Lower lobe of right lung (tissue), 2 donors: Measurements from ENCODE around the gene MYOF. TPM values are rescaled to one million over a fixed set of nuclear protein-coding genes. Genes with fewer than 3 reads are reported as not detected.

Experiments used
- ATAC-seq, 2 donors: fragments of 200-7000 bp; cut with Tn5 transposase; one replicate each; pipeline ENCODE4 v1.9.1; 2020 to 2022; ENCODE audit warnings: mild to moderate bottlenecking in 2 of 2, moderate library complexity in 2 of 2
- DNase-seq: peaks from one replicate; pipeline ENCODE4 v3.0.0-alpha.2; 2020
- H3K27ac ChIP-seq: fragments of 200-600 bp; one replicate; pipeline ENCODE4 v1.8.0; 2022
- H3K27me3 ChIP-seq: fragments of 200-600 bp; one replicate; pipeline ENCODE4 v1.8.0; 2022; ENCODE audit warnings: low read depth
- H3K36me3 ChIP-seq: fragments of 200-600 bp; one replicate; pipeline ENCODE4 v1.8.0; 2022; ENCODE audit warnings: mild to moderate bottlenecking
- H3K4me1 ChIP-seq: fragments of 200-600 bp; one replicate; pipeline ENCODE4 v1.8.0; 2022
- H3K4me3 ChIP-seq: fragments of 200-600 bp; one replicate; pipeline ENCODE4 v1.8.0; 2022; ENCODE audit warnings: mild to moderate bottlenecking
- H3K9me3 ChIP-seq: fragments of 200-600 bp; one replicate; pipeline ENCODE4 v1.8.0; 2022
- CTCF ChIP-seq: fragments of 200-600 bp; IDR thresholded peaks from one replicate; pipeline ENCODE4 v1.8.0; 2022; ENCODE audit warnings: antibody characterized with exemption, mild to moderate bottlenecking
- intact Hi-C: fragments of 100-400 bp; cut with DNase I; formaldehyde crosslinking; loops from one replicate; pipeline ENCODE4 v1.11.0; 2022
- total RNA-seq: library from RNA; stranded (reverse); fragmentation: NEBNext Ultra II Directional; extraction: Animal tissue kit (Norgen Biotek cat#: 25700); gene quantifications from one replicate; pipeline ENCODE4 v1.2.1, GENCODE V29; 2021
- donor health status: DM: no; HTN: yes; CAD: no; lungs with severe emphysema.

Gene MYOF
- total RNA-seq, 1 donor from 2014 or later, result 127 TPM

GRCh38 chr10:93398528-93398927 lies 83.6 kb downstream of the MYOF start:
- Histone ChIP-seq H3K36me3 (peaks cover 60% of the 10 kb centered on the region), H3K27me3 (no peaks in the 10 kb centered on the region), H3K4me1 (no peaks in the 10 kb centered on the region), H3K27ac (no peak overlapping the region), H3K9me3 (no peaks in the 10 kb centered on the region), H3K4me3 (no peak overlapping the region)
- intact Hi-C loops, result no loop called here
- ATAC-seq (no peak), DNase-seq (no peak)
- no peak for TF ChIP-seq CTCF

- peaks cover 52% of the 10 kb centered on the region for H3K36me3 ChIP-seq
- H3K27ac ChIP-seq, result no peak overlapping the region
These were observed 85.1 kb downstream of the MYOF start for GRCh38 chr10:93397020-93397419.

GRCh38 chr10:93393211-93393610 lies 88.9 kb downstream of the MYOF start:
- H3K4me3 ChIP-seq, result no peak overlapping the region
- no peak overlapping the region for H3K27ac ChIP-seq
- intact Hi-C loops, result no loop called here
- H3K27me3 ChIP-seq, result no peaks in the 10 kb centered on the region
- no peak for ATAC-seq
- H3K36me3 ChIP-seq, result peaks cover 30% of the 10 kb centered on the region
- H3K9me3 ChIP-seq, result no peaks in the 10 kb centered on the region
- TF ChIP-seq CTCF, result no peak
- DNase-seq, result no peak
- peaks cover 4% of the 10 kb centered on the region for H3K4me1 ChIP-seq

More at GRCh38 chr10:93397020-93397419, 85.1 kb downstream of the MYOF start:
- no peaks in the 10 kb centered on the region for H3K27me3 ChIP-seq
- DNase-seq (no peak), ATAC-seq (no peak)
- no peaks in the 10 kb centered on the region for H3K4me1 ChIP-seq
- no peak for TF ChIP-seq CTCF
- intact Hi-C loops, result no loop called here
- no peak overlapping the region for H3K4me3 ChIP-seq
- H3K9me3 ChIP-seq, result no peaks in the 10 kb centered on the region

- TF ChIP-seq CTCF, result no peak
- Histone ChIP-seq H3K27me3 (no peaks in the 10 kb centered on the region), H3K36me3 (peaks cover 31% of the 10 kb centered on the region), H3K9me3 (no peaks in the 10 kb centered on the region), H3K4me1 (peaks cover 13% of the 10 kb centered on the region), H3K4me3 (no peak overlapping the region), H3K27ac (no peak overlapping the region)
- no peak for DNase-seq
- intact Hi-C loops, result no loop called here
- no peak for ATAC-seq
These were observed 90.0 kb downstream of the MYOF start for GRCh38 chr10:93392121-93392520.

- Histone ChIP-seq H3K27me3 (no peaks in the 10 kb centered on the region), H3K27ac (no peak overlapping the region), H3K9me3 (no peaks in the 10 kb centered on the region), H3K36me3 (peaks cover 26% of the 10 kb centered on the region), H3K4me1 (peaks cover 15% of the 10 kb centered on the region), H3K4me3 (no peak overlapping the region)
- DNase-seq, result no peak
- TF ChIP-seq CTCF, result no peak
- intact Hi-C loops, result no loop called here
- no peak for ATAC-seq
These were observed 91.6 kb downstream of the MYOF start for GRCh38 chr10:93390306-93391090.
